ENCODE data around the gene MTHFD2.
"Not testable (repeated sequence)": the region's sequence is repeated elsewhere in the genome, so short reads cannot be mapped to it uniquely, and the experiment has no call there.

Gene MTHFD2

DNA sequence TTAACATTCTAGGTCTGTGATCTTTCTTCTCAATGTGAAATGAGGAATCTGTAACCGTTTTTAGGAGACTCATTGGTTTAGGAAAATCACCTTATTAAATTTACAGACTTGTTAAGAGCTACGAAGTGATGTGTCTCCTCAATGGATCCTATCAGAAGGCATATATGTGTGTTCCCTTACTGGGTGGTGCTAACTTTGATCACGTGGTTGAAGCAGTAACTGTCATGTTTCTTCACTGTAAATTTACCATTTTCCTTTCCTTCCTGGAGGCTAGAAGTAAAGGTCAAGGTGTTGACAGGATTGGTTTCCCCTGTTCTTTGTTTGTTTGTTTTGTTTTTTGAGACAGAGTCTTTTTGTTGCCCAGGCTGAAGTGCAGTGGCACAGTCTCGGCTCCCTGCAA, 1.4 kb upstream of the MTHFD2 start:
- DNase-seq (ENCODE audit: low read depth in 2 of 3, low spot score in 2 of 3), result no peak

GRCh38 chr2:74198023-74198460, 373 bp upstream of the MTHFD2 start:
- no peak for DNase-seq (ENCODE audit: low read depth in 2 of 3, low spot score in 2 of 3)

DNA sequence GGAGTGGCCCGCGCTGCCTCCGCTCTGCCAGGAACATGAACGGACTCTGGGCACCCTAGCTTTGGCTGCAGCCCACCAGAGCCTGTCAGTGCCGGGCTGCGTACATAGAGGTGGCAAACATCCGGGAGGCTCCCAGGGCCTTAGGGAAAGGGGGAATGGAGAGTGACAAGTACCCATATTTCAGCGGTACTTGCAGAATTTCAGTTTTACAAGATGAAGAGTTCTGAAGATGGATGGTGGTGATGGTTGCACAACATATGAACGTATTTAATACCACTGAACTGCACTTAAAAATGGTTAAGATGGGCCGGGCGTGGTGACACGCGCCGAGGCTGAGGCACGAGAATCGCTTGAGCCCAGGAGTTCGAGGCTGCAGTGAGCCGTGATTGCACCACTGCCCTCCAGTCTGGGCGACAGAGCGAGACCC, 873 bp downstream of the MTHFD2 start:
- DNase-seq (ENCODE audit: low read depth in 2 of 3, low spot score in 2 of 3), result no peak

DNA sequence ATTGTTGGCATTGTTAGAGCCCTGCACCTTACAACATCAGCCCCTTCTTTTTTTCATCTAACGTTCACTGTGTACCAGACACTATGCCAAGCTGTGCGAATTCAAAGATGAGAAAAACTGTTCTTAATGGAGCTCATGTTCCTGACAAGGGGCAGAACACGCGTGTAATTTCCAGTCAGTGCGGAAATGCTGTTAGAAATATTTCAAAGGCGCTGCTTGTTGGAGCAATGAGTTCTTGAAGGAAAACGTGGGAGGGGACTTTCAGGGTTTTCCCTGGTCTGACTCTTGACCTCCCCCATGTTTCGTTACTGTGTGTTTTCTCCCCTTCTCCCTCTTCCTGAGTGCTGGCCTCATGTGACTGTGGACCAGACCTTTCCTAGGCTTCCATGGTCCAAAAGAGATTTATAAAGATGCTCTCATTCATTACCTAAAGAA, 1.5 kb downstream of the MTHFD2 start:
- no peak for DNase-seq (ENCODE audit: low read depth in 2 of 3, low spot score in 2 of 3)

DNA sequence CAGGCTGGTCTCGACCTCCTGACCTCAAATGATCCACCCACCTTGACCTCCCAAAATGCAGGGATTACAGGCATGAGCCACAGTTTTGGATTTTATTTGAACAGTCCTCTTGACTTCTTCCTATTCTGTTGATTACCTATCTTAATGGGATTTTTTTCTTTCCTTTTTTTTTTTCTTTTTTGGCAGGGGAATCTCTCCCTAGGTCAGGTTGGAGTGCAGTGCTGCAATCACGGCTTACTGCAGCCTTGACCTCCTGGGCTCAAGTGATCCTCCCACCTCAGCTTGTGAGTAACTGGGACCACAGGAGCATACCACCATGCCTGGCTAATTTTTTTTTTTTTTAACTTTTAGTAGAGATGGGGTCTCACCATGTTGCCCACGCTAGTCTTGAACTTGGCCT, 2.8 kb downstream of the MTHFD2 start:
- no peak for DNase-seq (ENCODE audit: low read depth in 2 of 3, low spot score in 2 of 3)

DNA sequence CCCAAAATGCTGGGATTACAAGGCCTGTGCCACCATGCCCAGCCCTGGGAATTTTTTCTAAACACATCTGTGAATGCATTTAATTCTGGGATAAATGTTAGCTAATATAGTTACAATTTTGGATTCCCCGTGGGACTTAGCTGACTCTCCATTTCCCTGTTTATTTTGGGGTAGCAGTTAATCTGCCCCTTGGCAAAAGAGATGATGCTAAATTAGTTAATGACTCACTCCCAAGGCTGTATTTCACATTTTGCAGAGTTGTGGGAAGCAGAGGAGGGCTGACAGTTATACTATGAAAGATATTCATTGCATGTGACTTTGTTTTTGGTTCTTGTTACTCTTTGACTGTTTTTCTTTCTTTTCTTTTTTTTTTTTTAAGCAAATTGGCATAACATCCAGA, 3.2 kb downstream of the MTHFD2 start:
- DNase-seq (ENCODE audit: low read depth in 2 of 3, low spot score in 2 of 3), result no peak

GRCh38 chr2:74204436-74204835, 6.0 kb downstream of the MTHFD2 start:
- no peak for DNase-seq (ENCODE audit: low read depth in 2 of 3, low spot score in 2 of 3)

DNA sequence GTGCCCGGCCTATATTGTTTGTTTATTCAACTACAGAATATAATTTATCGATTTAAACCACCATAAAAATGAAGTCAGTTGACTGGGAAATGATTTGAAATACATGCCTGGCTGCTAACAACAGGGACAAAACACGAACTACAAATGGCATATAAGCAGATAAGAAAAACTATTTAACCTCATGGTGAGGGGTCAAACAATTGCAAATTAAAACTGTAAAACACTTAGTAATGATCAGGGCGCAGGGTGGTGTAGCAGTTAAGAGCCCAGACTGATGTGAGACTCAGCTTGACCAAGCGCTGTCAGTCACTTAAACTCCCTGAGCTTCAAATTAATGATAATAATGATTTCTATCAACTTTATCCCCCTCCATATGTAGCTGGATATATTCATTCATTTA, 6.7 kb downstream of the MTHFD2 start:
- no peak for DNase-seq (ENCODE audit: low read depth in 2 of 3, low spot score in 2 of 3)

- DNase-seq (ENCODE audit: low read depth in 2 of 3, low spot score in 2 of 3), result no peak
Measured at GRCh38 chr2:74205596-74205995, 7.2 kb downstream of the MTHFD2 start.

DNA sequence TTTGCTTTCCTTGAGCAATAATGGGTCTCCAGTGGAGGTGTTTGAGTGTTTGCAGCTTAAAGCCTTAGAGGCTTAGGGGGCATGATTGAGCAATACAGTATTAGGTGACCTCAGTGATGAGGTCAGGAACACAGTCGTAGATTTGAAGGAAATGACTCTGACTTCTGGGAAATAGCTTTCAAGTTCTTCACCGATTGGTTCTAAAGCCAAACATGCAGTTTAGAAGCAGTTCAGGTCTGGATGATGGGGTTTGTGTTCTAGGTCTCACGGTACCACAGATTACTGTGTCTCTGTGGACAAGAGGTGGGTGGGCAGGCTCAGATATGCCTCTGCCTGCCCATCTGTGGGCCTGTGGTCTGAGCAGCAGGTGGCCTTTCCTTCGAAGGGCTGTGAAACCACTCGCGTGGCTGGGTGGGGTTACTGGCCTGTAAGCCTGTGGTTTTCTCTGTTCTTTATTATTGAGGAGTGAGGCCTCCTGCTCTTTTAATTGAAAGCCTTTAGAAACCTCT, 7.8 kb downstream of the MTHFD2 start:
- DNase-seq (ENCODE audit: low read depth in 2 of 3, low spot score in 2 of 3), result no peak

DNA sequence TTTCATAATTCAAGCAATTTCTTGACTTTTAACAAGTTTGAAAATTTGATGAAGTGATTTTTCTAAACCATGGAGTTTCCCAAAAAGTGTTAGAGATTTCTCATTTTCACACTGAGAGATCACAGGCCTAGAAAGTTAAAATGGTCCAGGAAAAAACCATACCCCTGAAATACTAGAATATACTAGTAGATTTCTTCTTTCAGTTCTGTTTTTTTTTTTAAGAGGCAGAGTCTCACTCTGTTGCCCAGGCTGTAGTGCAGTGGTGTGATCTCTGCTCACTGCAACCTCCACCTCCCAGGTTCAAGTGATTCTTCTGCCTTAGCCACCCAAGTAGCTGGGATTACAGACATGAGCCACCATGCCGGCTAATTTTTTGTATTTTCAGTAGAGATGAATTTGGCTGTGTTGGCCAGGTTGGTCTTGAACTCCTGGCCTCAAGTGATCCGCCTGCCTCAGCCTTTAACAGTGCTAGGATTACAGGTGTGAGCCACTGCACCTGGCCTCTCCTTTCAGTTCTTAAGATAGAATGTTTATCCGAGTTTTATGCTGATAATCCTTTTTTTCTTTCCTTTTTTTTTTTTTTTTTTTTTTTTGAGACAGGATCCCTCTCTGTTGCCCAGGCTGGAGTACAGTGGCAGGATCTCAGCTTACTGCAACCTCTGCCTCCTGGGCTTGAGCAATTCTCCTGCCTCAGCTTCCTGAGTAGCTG, 14.4 kb downstream of the MTHFD2 start:
- DNase-seq (ENCODE audit: low read depth in 2 of 3, low spot score in 2 of 3), result no peak

- DNase-seq (ENCODE audit: low read depth in 2 of 3, low spot score in 2 of 3), result not testable (repeated sequence)
Measured at GRCh38 chr2:74215771-74216170, 17.4 kb downstream of the MTHFD2 start.

GRCh38 chr2:74216642-74217041, 18.2 kb downstream of the MTHFD2 start:
- no peak for DNase-seq (ENCODE audit: low read depth in 2 of 3, low spot score in 2 of 3)

DNA sequence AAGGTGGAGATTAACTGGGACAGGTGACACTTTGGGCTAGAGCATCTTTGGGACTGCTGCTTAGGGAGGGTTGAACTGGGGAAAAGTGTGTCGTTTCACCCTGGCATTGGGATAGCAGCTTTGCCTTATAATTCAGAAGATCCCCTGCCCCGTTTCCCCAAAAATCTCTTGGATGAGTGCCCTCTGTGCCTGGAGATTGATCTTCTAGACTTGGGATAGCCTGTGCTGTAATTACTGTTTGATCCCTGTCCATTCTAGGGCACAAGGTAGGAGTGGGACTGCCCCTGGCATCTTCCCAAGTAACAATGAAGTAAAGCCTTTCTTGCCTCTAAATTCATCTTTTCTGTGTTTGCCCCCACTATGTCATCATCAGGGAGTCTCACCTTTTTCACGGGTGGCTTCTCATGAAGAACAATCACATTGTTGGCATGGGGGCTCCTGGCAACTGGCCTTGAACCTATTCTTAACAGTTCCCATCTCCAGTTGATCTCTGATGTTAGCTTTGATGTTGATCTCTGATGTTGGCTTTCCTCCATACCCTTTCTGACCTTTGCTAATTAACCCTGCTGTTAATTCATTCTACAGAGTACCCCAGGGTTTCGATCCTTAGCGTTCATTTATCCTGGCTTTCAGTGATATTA, 21.6 kb downstream of the MTHFD2 start:
- DNase-seq (ENCODE audit: low read depth in 2 of 3, low spot score in 2 of 3), result no peak

DNA sequence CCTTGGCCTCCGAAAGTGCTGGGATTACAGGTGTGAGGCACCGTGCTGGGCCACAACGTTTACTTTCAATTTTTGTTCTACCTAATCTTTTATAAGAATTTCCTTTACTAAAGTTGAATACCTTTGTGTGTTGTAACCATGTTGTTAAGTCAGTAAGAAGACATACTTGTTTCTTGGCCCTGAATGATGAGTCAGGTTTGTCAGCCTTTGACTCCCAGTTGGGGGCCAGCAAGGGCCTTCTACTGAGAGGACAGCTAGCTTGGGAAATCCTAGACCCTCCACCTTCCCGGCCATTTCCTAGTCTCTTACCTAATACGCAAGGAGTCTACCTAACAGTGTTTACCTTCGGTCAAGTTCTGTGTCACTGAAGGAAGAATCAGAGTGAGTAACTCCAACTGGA, 22.7 kb downstream of the MTHFD2 start:
- no peak for DNase-seq (ENCODE audit: low read depth in 2 of 3, low spot score in 2 of 3)

GRCh38 chr2:74221604-74222299, 23.3 kb downstream of the MTHFD2 start:
- DNase-seq (ENCODE audit: low read depth in 2 of 3, low spot score in 2 of 3), result no peak

- DNase-seq (ENCODE audit: low read depth in 2 of 3, low spot score in 2 of 3), result no peak
Measured at GRCh38 chr2:74222300-74222650, 23.9 kb downstream of the MTHFD2 start.

DNA sequence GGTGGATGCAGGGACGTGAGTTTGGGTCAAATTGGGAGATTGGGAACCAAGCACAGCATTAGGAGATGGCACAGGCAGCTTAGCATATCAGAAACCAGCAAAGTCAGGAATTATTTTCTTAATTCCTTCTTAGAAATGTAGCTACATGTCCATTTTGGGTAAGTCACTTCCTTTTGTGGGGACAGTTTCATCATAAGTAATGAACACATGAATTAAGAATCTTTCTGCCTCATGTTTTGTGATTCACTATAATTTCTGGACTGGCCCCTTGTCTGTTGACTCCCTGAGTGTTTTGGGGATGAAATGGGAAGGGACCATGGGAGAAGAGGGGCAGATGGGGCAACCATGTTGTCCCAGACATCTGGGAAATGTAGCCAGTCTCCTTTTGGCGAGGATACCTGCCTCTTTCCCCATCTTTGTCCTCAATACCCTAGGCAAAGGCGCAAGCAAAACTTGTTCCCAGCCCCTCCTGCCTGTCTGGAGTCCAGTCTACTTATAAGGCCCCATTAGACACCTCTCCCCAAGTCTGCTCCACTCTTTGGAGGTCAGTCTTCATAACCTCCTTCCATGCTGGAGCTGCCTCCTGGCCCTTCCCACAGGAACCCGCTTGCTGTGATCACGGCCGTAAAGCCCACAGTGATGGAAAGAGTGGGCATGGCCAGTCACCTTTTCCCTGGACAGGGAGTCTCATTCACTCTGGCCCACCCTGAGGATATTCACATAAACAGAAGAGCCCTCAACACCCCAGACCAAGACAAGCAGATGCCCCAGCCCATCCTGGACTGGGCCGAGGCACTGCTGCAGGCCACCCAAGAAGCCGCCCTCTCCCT, 25.7 kb downstream of the MTHFD2 start:
- DNase-seq (ENCODE audit: low read depth in 2 of 3, low spot score in 2 of 3), result no peak

DNA sequence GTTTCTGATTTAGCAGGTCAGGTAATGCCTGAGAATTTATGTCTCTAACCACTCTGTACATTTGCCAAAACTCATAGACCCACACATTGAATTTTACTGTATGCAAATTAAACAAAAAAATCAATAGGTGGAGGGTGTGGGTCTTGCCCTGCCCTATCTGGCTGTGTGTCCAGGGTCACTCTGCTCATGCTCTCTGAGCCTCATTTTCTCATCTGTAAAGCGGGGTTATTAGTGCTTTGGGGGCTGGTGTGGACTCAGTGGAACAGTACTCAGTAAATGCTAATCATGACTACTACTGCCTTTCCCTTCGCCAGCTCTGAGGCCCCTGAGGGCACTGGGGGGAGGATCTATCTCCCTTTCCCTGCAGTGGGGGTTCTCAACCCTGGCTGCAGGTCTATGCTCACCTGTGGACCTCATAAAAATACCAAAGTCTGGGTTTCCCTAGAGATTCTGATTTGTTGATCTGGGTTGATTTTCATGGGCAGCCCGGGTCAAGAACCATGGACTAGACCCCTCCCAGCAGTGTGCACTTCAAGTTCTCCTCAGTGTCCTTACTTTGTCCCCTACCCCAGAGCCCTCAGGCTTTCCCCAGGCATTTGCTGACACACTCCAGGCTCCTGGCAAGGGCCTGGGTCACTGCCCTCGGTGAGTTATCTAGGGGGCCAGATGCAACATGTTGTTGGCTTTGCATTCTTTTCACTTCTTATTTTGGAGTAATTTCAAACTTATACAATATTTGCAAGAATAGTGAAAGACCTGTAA, 27.5 kb downstream of the MTHFD2 start:
- DNase-seq (ENCODE audit: low read depth in 2 of 3, low spot score in 2 of 3), result no peak

DNA sequence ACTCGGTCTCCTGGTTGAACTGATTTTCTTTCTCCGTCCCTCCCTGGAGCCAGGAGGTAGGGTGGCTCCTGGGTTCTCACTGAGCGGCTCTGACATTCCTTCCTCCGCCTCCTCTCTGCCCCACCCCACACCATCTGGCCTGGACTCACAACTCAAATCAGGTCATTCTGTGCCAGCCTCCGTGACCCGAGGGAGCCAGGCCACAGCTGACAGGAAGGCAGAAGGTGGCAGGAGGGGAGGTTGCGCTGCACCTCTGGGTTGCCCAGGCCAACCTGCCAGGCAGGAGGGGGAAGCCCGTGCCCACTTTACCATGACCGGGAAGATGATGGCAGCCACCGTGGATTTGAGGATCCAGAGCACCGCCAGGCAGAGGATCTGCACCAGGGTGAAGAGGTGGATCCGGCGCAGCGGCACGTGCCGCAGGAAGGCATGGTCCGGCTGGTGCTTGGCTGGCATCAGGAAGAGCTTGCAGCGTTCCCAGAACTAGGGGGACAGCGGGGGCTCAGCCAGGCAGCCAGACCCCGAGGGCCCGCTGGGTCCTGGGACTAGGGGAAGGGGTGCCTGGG, 28.3 kb downstream of the MTHFD2 start:
- DNase-seq (ENCODE audit: low read depth in 2 of 3, low spot score in 2 of 3), result no peak

All from activated CD8-positive, alpha-beta memory T cell treated with anti-CD3 and anti-CD28 coated beads for 48 hours (primary cell).